Dermis blood vessel endothelial cell (primary cell): ENCODE results near the gene ALMS1. TPM values are rescaled to one million over a fixed set of nuclear protein-coding genes. Genes with fewer than 3 reads are reported as not detected.
"Not testable (repeated sequence)": the region's sequence is repeated elsewhere in the genome, so short reads cannot be mapped to it uniquely, and the experiment has no call there.

Experiments
- DNase-seq: peaks from one replicate; pipeline ENCODE4 v3.0.0; 2010
- total RNA-seq: library from RNA; depleted of rRNA; stranded (reverse); fragments of >200 nt; gene quantifications from 2 replicates; pipeline ENCODE4 v1.2.3, GENCODE V29; 2014

The ALMS1 gene
- total RNA-seq, 1 donor from 2014 or later = 10.6 TPM

DNA sequence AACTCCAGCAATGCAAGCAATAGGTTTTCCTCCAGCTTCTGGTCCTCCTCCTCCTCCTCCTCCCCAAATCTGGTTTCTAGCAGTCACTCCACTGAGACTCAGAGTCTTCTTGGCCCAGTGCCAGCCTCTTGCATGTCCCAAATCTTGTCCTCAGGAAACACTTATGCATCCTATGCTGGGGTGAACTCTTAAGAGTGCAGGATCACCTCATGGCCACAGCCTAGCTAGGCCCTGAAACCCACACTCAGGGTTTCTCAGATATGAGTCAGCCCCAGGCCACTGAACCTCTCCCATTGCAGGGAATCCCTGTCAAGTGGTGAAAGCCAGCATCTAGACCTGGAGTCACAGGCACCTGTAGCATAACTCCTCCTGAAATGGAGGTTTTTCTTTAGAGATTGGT lies 238.4 kb downstream of the ALMS1 start:
- DNase-seq = not testable (repeated sequence)

DNA sequence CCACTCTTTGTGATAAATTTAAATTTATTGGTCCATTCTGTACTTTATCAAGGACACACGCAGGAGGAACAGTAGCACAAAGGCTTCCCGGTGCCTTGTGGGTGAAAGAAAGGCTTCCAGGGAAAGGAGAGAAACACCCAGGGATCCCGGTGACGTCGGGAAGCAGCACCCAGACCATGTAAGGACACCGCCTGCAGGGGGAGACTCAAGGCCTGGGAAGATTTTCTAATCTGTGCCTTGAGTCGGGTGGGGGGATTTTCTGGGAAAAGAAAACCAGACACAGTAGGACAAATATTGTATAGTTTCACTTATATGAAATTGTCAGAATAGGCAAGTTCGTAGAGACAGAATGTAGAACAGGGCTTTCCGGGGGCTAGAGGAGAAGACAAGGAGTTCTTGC lies 239.0 kb downstream of the ALMS1 start:
- DNase-seq = not testable (repeated sequence)

DNA sequence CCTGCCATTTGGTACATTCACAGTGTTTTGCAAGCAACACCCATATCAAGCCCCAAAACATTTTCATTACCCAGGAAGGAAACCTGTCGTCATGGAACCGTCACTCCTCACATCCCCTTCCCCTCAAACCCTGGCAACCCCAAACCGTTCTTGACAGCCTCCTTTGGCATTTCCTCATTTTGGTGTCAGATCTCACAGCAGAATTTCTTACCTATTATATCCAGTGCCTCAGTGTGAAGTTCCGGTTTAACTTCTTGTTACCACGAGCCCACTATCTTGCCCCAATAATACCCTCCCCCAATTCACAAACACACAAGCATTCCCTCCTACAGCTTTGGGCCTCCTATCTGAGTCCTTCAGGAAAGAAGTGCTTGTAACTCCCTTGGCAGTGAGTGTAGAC lies 240.6 kb downstream of the ALMS1 start:
- DNase-seq = not testable (repeated sequence)

DNA sequence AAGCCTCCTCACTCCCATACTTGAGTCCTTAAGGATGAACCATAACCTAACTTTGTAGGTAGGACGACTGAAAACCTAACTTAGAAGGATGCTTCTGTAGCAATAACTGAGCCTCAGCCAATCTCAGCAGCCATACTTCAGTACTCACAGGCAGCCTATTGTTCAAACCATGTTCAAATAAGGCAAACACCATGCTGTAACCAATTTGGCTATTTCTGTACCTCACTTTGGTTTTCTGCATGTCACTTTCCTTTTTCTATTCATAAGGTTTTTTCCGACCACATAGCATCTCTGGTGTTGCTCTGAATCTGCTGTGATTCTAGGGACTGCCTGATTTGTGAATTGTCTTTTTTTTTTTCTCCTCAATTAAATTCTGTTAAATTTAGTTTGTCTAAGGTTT lies 242.9 kb downstream of the ALMS1 start:
- not testable (repeated sequence) for DNase-seq

DNA sequence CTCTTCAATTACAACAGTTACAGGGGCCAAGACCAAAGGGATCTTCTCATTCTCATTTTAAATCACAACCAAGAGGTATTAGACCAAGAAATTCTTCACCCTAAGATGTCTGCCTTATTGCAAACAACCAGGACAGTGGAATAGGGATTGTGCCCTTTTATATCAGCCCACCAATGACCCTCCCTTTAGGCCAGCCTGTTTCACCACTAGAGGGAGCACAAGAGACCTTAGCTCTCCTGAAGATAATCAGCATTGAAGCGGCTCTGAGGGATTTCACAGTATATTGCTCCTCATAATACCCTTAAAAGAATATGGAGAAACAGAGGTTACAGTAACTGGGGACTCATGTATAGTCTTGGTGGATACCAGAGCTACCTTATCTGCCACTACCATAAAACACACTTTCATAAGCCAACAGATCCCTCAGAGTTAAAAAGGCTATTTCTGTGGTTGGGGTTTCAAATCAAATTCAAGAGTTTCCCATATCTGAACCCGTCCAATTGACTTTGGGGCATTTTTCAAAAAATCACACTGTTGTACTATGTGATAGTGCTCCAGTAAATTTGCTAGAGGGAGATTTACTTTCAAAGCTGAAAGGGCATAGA lies 245.1 kb downstream of the ALMS1 start:
- DNase-seq = peak; percentile 8

DNA sequence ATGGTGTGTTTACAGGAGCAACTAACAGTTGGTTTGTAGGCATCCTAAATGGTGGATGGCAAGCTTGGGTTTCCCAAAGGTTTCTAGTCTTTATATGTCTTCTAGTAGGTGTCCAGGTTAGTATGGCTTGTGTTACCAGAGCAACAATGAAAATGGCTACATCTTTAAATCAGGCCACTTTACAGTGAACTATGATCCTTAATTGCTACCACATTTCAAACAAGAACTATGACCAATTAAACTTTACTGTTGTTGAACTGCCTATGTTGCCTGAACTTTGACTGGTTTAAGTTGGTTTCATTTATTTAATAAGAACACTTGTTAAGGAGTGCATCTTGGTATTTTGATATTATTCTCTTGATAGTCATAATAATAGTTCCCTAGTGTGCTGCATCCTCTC lies 251.3 kb downstream of the ALMS1 start:
- not testable (repeated sequence) for DNase-seq

DNA sequence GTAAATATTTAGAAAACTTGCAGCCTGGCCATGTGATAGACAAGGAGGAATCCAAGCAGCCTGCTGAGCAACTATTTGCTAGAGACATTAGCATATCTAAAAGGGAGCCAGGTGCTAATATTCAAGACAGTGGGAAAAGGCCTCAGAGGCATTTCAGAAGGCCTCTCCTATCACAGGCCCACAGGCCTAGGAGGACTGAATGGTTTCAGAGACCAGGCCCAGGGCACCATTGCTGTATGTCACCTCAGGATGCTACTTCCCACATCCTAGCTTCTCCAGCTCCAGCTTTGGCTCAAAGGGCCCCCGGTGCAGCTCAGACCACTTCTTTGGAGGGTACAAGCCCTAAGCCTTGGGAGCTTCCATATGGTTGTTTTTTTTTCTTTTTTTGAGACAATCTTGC lies 252.8 kb downstream of the ALMS1 start:
- DNase-seq = no peak

DNA sequence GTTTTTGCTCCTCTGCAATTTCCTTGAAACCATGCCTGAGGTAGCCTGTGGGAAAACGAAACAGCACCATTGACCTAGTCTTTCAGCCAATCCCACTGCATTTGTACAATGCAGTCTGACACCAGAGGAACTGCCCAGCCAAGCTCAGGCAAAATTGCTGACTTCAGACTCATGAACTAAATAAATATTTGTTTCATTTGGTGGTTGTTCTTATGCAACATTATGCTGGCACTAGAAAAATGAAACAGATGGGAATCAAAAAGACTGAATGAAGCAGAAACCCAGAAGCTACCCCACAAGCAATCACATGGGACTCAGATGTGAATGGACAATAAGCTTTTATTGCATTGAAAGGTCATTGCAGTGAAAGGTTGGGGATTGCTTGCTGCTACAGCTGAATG lies 254.9 kb downstream of the ALMS1 start:
- DNase-seq = no peak

DNA sequence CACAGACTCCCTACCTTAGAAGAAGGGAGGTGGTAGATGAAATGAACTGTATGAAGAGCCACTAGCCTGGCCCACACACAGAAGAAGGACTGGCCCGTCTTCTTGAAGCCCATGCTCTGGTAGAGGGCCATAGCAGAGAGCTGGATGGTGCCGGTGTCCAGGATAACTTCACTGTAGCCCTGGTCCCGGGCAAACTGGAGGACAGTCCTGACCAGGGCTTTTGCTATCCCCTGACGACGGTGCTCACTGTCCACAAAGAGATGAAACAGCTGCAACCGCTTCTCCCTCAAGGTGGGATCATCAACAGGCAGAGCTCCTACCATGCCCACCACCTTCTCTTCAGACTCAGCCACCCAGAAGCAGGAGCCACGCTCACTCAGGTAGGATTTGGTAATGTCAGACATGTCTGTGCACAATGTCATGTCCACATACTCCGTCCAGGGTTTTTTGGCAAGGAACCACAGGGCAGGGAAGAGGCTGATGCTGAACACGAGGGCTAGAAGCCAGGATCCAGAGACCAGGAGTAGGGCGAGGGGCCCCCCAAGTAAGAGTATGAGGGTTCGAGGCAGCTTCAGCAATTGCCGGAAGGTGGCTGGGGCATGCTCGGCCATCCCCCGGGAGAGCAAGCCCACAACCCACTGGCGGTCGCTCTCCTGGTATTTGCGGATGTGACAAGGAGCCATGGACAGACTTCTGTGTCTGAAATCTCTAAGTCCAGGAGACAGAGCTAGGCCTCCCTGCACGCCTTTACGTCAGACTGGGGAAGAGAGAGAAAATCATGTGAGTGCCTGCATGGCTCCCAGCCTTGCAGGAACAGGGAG lies 255.5 kb downstream of the ALMS1 start:
- DNase-seq = no peak

DNA sequence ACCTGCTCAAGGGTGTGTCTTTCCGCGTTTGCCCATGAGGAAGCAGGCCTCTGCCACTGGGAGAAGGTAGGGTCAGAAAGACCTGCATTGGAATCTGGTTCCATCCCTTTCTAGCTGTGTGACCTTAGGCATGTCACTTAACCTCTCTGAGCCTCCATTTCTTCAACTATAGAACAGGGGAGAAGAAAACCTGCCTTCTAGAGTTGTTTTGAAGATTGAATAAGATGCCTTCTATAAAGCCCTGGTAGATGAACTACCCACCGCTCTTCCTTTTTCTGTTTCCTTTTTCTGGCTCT lies 256.1 kb downstream of the ALMS1 start:
- DNase-seq = no peak

DNA sequence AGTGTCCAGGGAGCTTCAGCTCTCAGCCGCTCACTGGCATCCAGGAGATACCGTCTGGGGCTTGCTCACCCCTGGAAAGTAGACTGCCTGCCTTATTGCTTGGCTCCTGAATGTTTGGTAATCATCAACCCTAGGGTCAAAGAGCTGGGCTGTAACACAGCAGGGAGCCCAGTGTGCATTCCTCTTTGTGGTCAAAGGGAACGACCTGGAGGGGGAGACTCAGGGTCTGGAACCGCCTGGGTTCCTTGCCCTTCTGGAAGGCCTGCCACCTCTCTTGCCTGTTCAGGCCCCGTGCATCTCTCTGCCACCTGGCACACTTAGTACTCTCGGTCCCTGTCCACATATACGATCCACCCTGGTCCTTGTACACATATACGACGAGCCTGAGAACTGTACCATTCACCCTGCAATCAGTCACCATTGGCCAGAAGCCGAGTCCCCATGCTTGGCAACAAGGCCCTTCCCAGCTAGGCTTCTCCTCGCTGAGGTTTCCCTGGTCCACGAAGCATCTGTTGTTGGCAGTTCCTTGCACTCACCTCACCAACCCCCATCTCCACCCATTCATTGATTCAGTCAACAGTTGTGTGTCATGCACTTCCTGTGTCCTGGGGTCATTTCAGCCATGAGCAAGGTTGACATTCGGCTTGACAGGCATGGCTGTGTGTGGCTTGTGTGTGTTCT lies 256.8 kb downstream of the ALMS1 start, which contains the start of gene NAT8:
NAT8 (minus strand) TSS at position 85 of the 681 bp plus-strand sequence. CDS start 794 bp downstream, outside the sequence.
- DNase-seq = peak; percentile 6

DNA sequence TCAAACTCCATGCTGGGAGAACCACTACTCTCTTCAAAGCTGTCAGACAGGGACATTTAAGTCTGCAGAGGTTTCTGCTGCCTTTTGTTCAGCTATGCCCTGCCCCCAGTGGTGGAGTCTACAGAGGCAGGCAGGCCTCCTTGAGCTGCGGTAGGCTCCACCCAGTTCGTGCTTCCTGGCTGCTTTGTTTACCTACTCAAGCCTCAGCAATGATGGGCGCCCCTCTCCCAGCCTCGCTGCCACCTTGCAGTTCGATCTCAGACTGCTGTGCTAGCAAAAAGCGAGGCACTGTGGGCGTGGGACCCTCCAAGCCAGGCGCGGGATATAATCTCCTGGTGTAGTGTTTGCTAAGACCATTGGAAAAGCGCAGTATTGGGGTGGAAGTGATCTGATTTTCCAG lies 262.1 kb downstream of the ALMS1 start:
- not testable (repeated sequence) for DNase-seq

DNA sequence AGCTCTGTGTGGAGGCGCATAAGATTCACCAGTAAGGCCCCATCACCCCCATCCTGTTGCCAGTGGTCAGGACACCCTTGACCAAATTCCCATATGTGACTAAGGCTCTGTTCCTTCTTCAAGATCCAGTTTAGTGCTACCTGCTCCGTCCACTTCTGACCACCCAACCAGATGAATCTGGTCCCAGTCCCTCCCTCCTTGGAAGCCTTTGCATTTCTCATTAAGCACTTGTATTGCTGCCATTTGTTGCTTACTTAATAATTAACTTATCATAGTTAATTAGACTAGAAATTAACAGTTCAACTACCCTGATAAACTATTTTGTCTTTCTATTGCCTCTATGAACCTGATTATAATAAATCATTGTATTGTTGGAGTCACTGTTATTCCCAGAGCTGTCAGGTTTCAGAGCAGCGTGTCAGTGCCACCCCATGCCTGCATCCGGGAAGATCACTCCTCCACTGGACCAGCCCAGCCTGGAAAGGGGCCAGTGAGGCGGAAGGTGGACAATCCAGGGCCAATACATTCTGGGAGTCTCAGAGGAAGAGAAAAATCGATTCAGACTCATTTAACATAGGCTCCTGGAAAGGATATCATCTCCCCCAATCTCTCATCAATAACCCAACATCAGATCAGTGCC lies 266.1 kb downstream of the ALMS1 start:
- no peak for DNase-seq

DNA sequence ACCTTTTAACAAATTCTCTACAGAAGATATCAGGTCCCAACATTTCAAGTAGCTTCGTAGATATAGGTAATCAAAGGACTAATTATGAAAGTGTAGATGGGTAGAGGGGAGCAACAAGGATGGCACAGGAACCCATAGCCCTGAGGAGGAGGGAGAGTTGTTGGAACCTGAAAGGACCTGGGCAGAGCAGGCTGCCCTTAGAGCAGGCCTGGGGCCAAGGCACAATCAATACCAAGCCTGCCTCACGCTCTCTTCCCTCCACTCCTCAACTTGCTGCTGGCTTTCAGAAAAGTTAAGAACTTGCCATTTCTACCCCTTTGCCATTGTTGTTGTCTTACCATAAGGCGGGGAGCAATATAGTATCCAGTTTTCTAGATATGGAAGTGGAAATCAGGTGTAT lies 266.7 kb downstream of the ALMS1 start:
- DNase-seq = no peak

DNA sequence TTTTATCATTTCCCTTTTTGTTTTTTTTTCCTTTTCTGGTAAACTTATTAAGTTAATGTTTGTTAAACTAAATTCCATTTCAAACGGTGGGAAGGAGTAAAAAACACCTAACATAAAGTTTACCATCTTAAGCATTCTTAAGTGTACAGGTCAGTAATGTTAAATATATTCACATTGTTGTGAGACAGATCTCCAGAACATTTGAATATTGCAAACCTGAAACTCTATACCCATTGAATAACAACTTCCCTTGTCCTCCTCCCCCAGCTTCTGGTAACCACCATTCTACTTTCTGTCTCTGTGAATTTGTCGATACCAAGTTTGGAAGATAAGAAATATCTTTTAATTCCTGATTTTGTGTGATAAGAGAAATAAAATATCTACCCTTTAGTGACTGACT lies 268.5 kb downstream of the ALMS1 start:
- DNase-seq = no peak

Other genes starting within 250 kb of the ALMS1 start
- gene NOTO, start 183.3 kb upstream of the ALMS1 start, total RNA-seq = not detected in 2 replicates
- gene SMYD5, start 171.6 kb upstream of the ALMS1 start, total RNA-seq = 22.6 and 26.5 TPM in 2 replicates
- 19.8 and 29.4 TPM in 2 replicates for gene PRADC1, start 152.6 kb upstream of the ALMS1 start, total RNA-seq
- gene CCT7, start 151.5 kb upstream of the ALMS1 start, total RNA-seq = 338 and 453 TPM in 2 replicates
- 0.19 and 0.34 TPM in 2 replicates for gene FBXO41, start 101.4 kb upstream of the ALMS1 start, total RNA-seq
- gene EGR4, start 92.3 kb upstream of the ALMS1 start, total RNA-seq = not detected in 2 replicates